GM18873 (cell line): ENCODE results near the gene ATXN10.

Experiments
- ATAC-seq: cut with Tn5 transposase; IDR thresholded peaks from one replicate; pipeline ENCODE4 v1.9.1; 2021; ENCODE audit warnings: mild to moderate bottlenecking, moderate library complexity, moderate number of reproducible peaks; ENCODE audit not compliant: unreplicated experiment, low FRiP score

Gene ATXN10

GRCh38 chr22:45869340-45869847 lies 197.8 kb downstream of the ATXN10 start:
- ATAC-seq = no peak

- ATAC-seq = no peak
Observed at GRCh38 chr22:45870011-45870410, 198.4 kb downstream of the ATXN10 start.

- no peak for ATAC-seq
Observed at GRCh38 chr22:45871721-45872120, 200.1 kb downstream of the ATXN10 start.

GRCh38 chr22:45872659-45873263 lies 201.1 kb downstream of the ATXN10 start:
- ATAC-seq = no peak

GRCh38 chr22:45876136-45877035 lies 204.8 kb downstream of the ATXN10 start:
- no peak for ATAC-seq

GRCh38 chr22:45877036-45877380 lies 205.4 kb downstream of the ATXN10 start:
- ATAC-seq = no peak

- ATAC-seq = no peak
Observed at GRCh38 chr22:45877651-45878050, 206.0 kb downstream of the ATXN10 start.

- no peak for ATAC-seq
Observed at GRCh38 chr22:45878051-45878781, 206.6 kb downstream of the ATXN10 start.

- ATAC-seq = no peak
Observed at GRCh38 chr22:45878901-45879551, 207.4 kb downstream of the ATXN10 start.

- no peak for ATAC-seq
Observed at GRCh38 chr22:45879552-45879949, 207.9 kb downstream of the ATXN10 start.

GRCh38 chr22:45880091-45880715 lies 208.6 kb downstream of the ATXN10 start:
- no peak for ATAC-seq

- ATAC-seq = no peak
Observed at GRCh38 chr22:45880716-45881523, 209.3 kb downstream of the ATXN10 start.

- ATAC-seq = no peak
Observed at GRCh38 chr22:45881524-45881875, 209.9 kb downstream of the ATXN10 start.

GRCh38 chr22:45882881-45883810 lies 211.5 kb downstream of the ATXN10 start:
- ATAC-seq = no peak

- ATAC-seq = no peak
Observed at GRCh38 chr22:45883811-45884170, 212.2 kb downstream of the ATXN10 start.

GRCh38 chr22:45884201-45885062 lies 212.8 kb downstream of the ATXN10 start:
- no peak for ATAC-seq

- no peak for ATAC-seq
Observed at GRCh38 chr22:45885171-45885840, 213.7 kb downstream of the ATXN10 start.
